Prostate gland (tissue), 2 donors: ENCODE measurements around the gene IFNW1. TPM values are rescaled to one million over a fixed set of nuclear protein-coding genes. Genes with fewer than 3 reads are reported as not detected.

Experiments used
- DNase-seq: peaks from one replicate; pipeline ENCODE4 v3.0.0-alpha.2; 2019; ENCODE audit warnings: low spot score
- H3K27ac ChIP-seq, 2 donors: fragments of 200-600 bp; sonication (generic); 2 replicates each; pipeline ENCODE4 v1.5.1; 2017 to 2019
- H3K27me3 ChIP-seq: fragments of 200-600 bp; sonication (generic); replicated peaks from 2 replicates; pipeline ENCODE4 v1.5.1; 2019; ENCODE audit not compliant: insufficient read depth
- H3K36me3 ChIP-seq, 2 donors: fragments of 200-600 bp; sonication (generic); 1 replicate in 1 of 2; 2 replicates in 1 of 2; pipeline versions ENCODE4 v1.5.1 to v1.8.1; 2017 to 2019
- H3K4me1 ChIP-seq: fragments of 200-600 bp; sonication (generic); replicated peaks from 2 replicates; pipeline ENCODE4 v1.5.1; 2019
- H3K4me3 ChIP-seq, 2 donors: fragments of 200-600 bp; sonication (generic); 2 replicates each; pipeline ENCODE4 v1.5.1; 2017 to 2019
- H3K9me3 ChIP-seq: fragments of 200-600 bp; sonication (generic); 2 replicates; pipeline ENCODE4 v1.5.1; 2017
- CTCF ChIP-seq, 4 experiments: fragments of 200-600 bp in 2 of 4; fragments of 450-650 bp in 2 of 4; sonication (generic) in 2 of 4; IDR thresholded peaks; 1 replicate in 3 of 4; 2 replicates in 1 of 4; pipeline ENCODE4 v1.5.1; 2016 to 2019; ENCODE audit warnings: antibody characterized with exemption in 4 of 4, mild to moderate bottlenecking in 2 of 4, moderate library complexity in 2 of 4
- POLR2A ChIP-seq: fragments of 450-650 bp; IDR thresholded peaks from one replicate; pipeline ENCODE4 v1.6.1; 2016; ENCODE audit warnings: antibody characterized with exemption, mild to moderate bottlenecking
- POLR2AphosphoS5 ChIP-seq: sonication (generic); formaldehyde crosslinking; IDR thresholded peaks from one replicate; pipeline ENCODE4 v1.6.1; 2017; ENCODE audit warnings: antibody characterized with exemption
- WGBS: methylation state at CpG from one replicate; pipeline ENCODE4 v1.1.5; 2018; 5-methylcytosine and 5-hydroxymethylcytosine counted together
- intact Hi-C: fragments of 100-400 bp; cut with DNase I; formaldehyde crosslinking; loops from one replicate; pipeline ENCODE4 v1.14.2; 2022
- small RNA-seq, 2 donors: library from RNA; depleted of rRNA; stranded (forward); fragments of <200 nt; gene quantifications; one replicate each; pipeline ENCODE3, GENCODE V24; 2016
- total RNA-seq, 2 donors: library from RNA; depleted of rRNA; stranded (reverse); fragments of >200 nt; gene quantifications; one replicate each; pipeline ENCODE4 v1.1.0, GENCODE V29; 2016

Gene IFNW1
- total RNA-seq, 2 donors from 2014 or later = not detected

GRCh38 chr9:21096172-21096900 is 45.3 kb downstream of the IFNW1 start:
- peak overlapping the region in 1 of 2 donors; percentile 42 for H3K27ac ChIP-seq
- no peak for DNase-seq
- H3K4me3 ChIP-seq = peak overlapping the region in 1 of 2 donors; percentile 3
- no peaks in the 10 kb centered on the region for H3K9me3 ChIP-seq
- H3K27me3 ChIP-seq = no peaks in the 10 kb centered on the region
- TF ChIP-seq POLR2AphosphoS5 = no peak
- TF ChIP-seq CTCF (IDR thresholded peaks at IDR 0.05) = no peak
- no peak for TF ChIP-seq POLR2A
- intact Hi-C loops = loop anchor here (10.0 kb wide), 2 partner anchors 112 to 472 kb away; partner anchors contain the start of gene MLLT3
- no peaks in the 10 kb centered on the region for H3K4me1 ChIP-seq
- 32% methylated on average over 6 of the region's 6 CpGs for WGBS
- H3K36me3 ChIP-seq = no peaks in the 10 kb centered on the region

GRCh38 chr9:21095561-21095960 is 46.1 kb downstream of the IFNW1 start:
- no peaks in the 10 kb centered on the region for H3K9me3 ChIP-seq
- intact Hi-C loops = loop anchor here (10.0 kb wide), 2 partner anchors 111 to 471 kb away; partner anchors contain the start of gene MLLT3
- no peaks in the 10 kb centered on the region for H3K27me3 ChIP-seq
- H3K4me1 ChIP-seq = no peaks in the 10 kb centered on the region
- no peak overlapping the region for H3K27ac ChIP-seq
- no peaks in the 10 kb centered on the region for H3K36me3 ChIP-seq
- no peak for TF ChIP-seq POLR2A
- no peak for TF ChIP-seq POLR2AphosphoS5
- no peak for TF ChIP-seq CTCF (IDR thresholded peaks at IDR 0.05)
- H3K4me3 ChIP-seq = no peak overlapping the region
- DNase-seq = no peak

Small RNA genes within 50 kb of the gene (small RNA-seq; reads per million reads assigned to genes)
- 0 reads per million in 2 donors for gene IFNWP4
- gene RF00019 = 0 reads per million in 2 donors

Other genes with a start within 250 kb of the IFNW1 start
- 1 to 10 TPM; 2.4 to 3.1 TPM for gene HACD4, start 110.2 kb downstream of the IFNW1 start, total RNA-seq
- not detected for gene IFNB1, start 63.9 kb downstream of the IFNW1 start, total RNA-seq
- gene IFNA21, start 24.8 kb upstream of the IFNW1 start, total RNA-seq = not detected
- gene IFNA4, start 45.8 kb upstream of the IFNW1 start, total RNA-seq = not detected
- gene IFNA7, start 60.4 kb upstream of the IFNW1 start, total RNA-seq = not detected
- not detected for gene IFNA10, start 65.3 kb upstream of the IFNW1 start, total RNA-seq
- gene IFNA16, start 75.5 kb upstream of the IFNW1 start, total RNA-seq = not detected
- not detected for gene IFNA17, start 86.4 kb upstream of the IFNW1 start, total RNA-seq
- gene IFNA14, start 98.2 kb upstream of the IFNW1 start, total RNA-seq = not detected
- gene IFNA5, start 163.5 kb upstream of the IFNW1 start, total RNA-seq = not detected
- 10 to 100 TPM; 21.4 to 31.4 TPM for gene KLHL9, start 193.6 kb upstream of the IFNW1 start, total RNA-seq
- under 1 TPM in 1 of 2 donors, not detected in 1; 0.34 TPM for gene IFNA6, start 209.1 kb upstream of the IFNW1 start, total RNA-seq
- gene IFNA13, start 226.2 kb upstream of the IFNW1 start, total RNA-seq = not detected
- gene IFNA2, start 243.6 kb upstream of the IFNW1 start, total RNA-seq = not detected